Measurements from ENCODE around the gene FPR2.

DNA sequence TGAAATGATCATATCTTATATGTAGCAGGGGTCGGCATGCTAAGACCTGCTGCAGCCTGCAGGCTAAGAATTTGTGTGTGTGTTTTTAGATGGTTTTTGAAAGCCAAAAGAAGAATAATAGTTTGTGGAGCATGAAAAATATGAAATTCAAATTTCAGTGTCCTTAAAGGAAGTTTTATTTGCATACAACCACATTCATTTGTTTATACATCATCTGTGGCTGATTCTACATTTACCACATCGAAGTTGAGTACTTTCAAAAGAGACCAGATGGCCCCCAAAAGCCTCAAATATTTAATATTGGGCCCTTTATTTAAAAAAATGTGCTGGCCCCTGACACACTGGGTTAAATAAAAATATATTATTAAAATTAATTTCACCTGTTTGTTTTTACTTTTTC is 38.5 kb upstream of the FPR2 start:
- TF ChIP-seq, protein P1, sequence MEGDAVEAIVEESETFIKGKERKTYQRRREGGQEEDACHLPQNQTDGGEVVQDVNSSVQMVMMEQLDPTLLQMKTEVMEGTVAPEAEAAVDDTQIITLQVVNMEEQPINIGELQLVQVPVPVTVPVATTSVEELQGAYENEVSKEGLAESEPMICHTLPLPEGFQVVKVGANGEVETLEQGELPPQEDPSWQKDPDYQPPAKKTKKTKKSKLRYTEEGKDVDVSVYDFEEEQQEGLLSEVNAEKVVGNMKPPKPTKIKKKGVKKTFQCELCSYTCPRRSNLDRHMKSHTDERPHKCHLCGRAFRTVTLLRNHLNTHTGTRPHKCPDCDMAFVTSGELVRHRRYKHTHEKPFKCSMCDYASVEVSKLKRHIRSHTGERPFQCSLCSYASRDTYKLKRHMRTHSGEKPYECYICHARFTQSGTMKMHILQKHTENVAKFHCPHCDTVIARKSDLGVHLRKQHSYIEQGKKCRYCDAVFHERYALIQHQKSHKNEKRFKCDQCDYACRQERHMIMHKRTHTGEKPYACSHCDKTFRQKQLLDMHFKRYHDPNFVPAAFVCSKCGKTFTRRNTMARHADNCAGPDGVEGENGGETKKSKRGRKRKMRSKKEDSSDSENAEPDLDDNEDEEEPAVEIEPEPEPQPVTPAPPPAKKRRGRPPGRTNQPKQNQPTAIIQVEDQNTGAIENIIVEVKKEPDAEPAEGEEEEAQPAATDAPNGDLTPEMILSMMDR (IDR thresholded peaks at IDR 0.05; ENCODE audit: insufficient read depth, low read length) = no peak
- TF ChIP-seq POLR2AphosphoS5 (IDR thresholded peaks at IDR 0.05; ENCODE audit: low read depth) = no peak

Measured in HL-60 (cell line).